Astrocyte of the cerebellum (primary cell): Measurements from ENCODE around the gene GGT7.

ENCODE experiments used
- DNase-seq: peaks from one replicate; pipeline ENCODE4 v3.0.0-alpha.2; 2011; ENCODE audit warnings: low read depth
- H3K4me3 ChIP-seq: 2 replicates; pipeline ENCODE4 v1.5.1; 2011; ENCODE audit warnings: mild to moderate bottlenecking, low read depth, low read length, moderate library complexity
- CTCF ChIP-seq: IDR thresholded peaks from 2 replicates; pipeline ENCODE4 v1.5.1; 2012; ENCODE audit warnings: low read length, low read depth, moderate library complexity, mild to moderate bottlenecking; ENCODE audit errors: missing control alignments
- in situ Hi-C: cut with HindIII; loops from 2 replicates; pipeline ENCODE4 v1.10.0; 2017; ENCODE audit warnings: low sequenced_read_pairs

The GGT7 gene

DNA sequence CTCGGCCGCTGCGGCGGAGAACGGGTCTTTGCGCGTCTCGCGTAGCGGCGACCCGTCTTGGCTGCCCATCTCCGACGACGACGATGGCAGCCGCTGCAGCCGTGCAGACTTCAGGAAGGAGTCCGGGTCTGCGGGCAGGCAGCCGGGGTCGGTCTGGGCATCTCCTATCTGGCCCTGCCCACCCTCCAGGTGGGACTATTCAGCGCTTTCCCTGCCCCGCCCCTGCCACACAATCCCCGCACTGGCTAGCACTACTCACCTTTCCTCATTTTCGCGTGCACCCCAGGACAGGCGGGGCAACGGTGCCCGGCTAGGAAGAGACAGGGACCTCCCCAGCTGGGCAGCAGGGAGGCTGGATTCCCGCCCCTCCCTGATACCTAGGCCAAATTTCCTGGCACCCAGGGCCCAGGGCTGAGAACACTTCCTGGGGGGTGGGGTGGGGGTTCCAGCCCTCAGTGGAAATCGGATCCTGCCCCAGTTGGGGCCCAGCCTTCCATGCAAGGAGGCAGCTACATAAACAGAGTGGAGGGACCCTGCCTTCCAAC, 9.2 kb downstream of the GGT7 start:
- DNase-seq, result no peak
- in situ Hi-C loops, result loop anchor here (5.0 kb wide), 1 partner anchor 59 kb away; no protein-coding TSS in a partner anchor
- no peak for TF ChIP-seq CTCF
- H3K4me3 ChIP-seq, result no peak overlapping the region

GRCh38 chr20:34862724-34863123, 9.9 kb downstream of the GGT7 start:
- in situ Hi-C loops, result loop anchor here (5.0 kb wide), 1 partner anchor 60 kb away; no protein-coding TSS in a partner anchor
- DNase-seq, result no peak
- no peak overlapping the region for H3K4me3 ChIP-seq
- TF ChIP-seq CTCF, result no peak

DNA sequence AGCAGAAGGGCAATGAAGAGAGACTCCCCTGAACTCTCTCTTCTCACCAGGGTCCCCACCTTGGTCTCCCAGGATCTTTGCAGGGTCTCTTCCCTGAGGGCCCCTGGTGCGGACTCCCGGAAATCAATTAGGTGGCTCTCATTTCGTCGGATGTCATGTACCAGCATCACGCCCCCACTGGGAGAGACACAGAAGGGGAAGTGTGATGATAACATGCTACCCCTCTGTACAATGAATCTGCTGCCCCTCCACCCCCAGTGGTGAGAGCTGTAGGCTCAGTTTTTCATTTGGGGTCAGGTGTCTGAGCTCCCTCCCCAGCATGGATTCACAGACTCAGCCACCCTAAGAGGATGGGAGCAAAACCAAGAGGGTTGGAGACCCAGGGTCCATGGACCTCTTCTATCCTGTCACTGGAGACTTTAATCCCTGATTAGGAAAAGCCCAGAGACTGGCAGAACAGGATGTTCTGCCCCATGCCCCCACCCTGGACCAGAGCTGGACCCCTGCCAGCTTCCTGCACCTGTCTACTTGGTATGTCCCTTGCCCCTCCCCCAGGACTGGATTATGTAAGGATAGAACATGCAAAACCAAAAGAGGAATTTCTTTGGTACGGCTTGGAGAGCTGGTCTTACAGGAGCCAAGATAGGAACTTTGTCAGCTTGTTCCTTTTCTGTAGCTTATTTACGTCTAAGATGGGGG, 11.1 kb downstream of the GGT7 start:
- in situ Hi-C loops, result loop anchor here (5.0 kb wide), 1 partner anchor 61 kb away; no protein-coding TSS in a partner anchor
- DNase-seq, result no peak
- no peak overlapping the region for H3K4me3 ChIP-seq
- TF ChIP-seq CTCF, result no peak

GRCh38 chr20:34859826-34860545, 12.7 kb downstream of the GGT7 start:
- no peak for TF ChIP-seq CTCF
- in situ Hi-C loops, result loop anchor here (5.0 kb wide), 1 partner anchor 62 kb away; no protein-coding TSS in a partner anchor
- H3K4me3 ChIP-seq, result no peak overlapping the region
- no peak for DNase-seq

GRCh38 chr20:34859367-34859766, 13.3 kb downstream of the GGT7 start:
- no peak for DNase-seq
- no peak for TF ChIP-seq CTCF
- H3K4me3 ChIP-seq, result no peak overlapping the region
- in situ Hi-C loops, result no loop called here

DNA sequence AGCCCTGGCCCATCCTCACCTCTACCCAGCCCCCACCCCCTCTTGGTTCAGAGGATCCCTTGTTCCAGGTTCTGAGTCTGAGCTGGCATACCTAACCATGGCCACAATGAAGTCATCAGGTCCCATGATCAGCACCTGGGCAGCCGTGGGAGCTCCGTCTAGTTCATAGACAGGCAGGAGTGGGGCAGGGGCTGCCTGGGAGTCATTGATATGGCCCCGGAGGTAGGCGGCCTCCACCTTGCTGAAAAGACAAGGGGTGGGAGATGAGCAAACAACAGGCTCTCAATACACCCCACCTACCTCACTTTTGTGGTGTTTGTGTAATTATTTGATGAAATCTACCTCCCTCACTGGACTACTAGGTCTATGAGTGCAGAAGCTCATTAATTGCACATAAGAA, 20.4 kb downstream of the GGT7 start:
- in situ Hi-C loops, result no loop called here
- DNase-seq, result no peak
- TF ChIP-seq CTCF, result no peak
- no peak overlapping the region for H3K4me3 ChIP-seq
